HCEC 1CT (cell line): ENCODE measurements around the gene F2RL3.
A peak's percentile ranks its signal among the peaks of the same experiment; 100 is the strongest.
"Not testable (repeated sequence)": the region's sequence is repeated elsewhere in the genome, so short reads cannot be mapped to it uniquely, and the experiment has no call there.

ENCODE experiments used
- DNase-seq: peaks from one replicate; pipeline ENCODE4 v3.0.0-alpha.2; 2017

The F2RL3 gene

GRCh38 chr19:16888629-16889365, at the start of gene F2RL3:
F2RL3 (plus strand) TSS chr19:16888999; CDS start chr19:16889190, 191 bp downstream.
- no peak for DNase-seq

- no peak for DNase-seq
Observed at GRCh38 chr19:16841391-16841926, 47.3 kb upstream of the F2RL3 start.

- DNase-seq = no peak
Observed at GRCh38 chr19:16846901-16847300, 41.9 kb upstream of the F2RL3 start.

GRCh38 chr19:16847430-16847829, 41.4 kb upstream of the F2RL3 start:
- DNase-seq = no peak

- peak; percentile 68 for DNase-seq
Observed at GRCh38 chr19:16849168-16849567, 39.6 kb upstream of the F2RL3 start.

GRCh38 chr19:16850133-16850532, 38.7 kb upstream of the F2RL3 start:
- DNase-seq = peak; percentile 70

- peak; percentile 42 for DNase-seq
Observed at GRCh38 chr19:16851031-16851712, 37.6 kb upstream of the F2RL3 start.

GRCh38 chr19:16853066-16853465, 35.7 kb upstream of the F2RL3 start:
- DNase-seq = no peak

- DNase-seq = no peak
Observed at GRCh38 chr19:16856091-16856490, 32.7 kb upstream of the F2RL3 start.

- no peak for DNase-seq
Observed at GRCh38 chr19:16859626-16860025, 29.2 kb upstream of the F2RL3 start.

GRCh38 chr19:16860118-16860517, 28.7 kb upstream of the F2RL3 start:
- DNase-seq = no peak

GRCh38 chr19:16861011-16861410, 27.8 kb upstream of the F2RL3 start:
- no peak for DNase-seq

- DNase-seq = no peak
Observed at GRCh38 chr19:16861834-16862233, 27.0 kb upstream of the F2RL3 start.

- DNase-seq = no peak
Observed at GRCh38 chr19:16862826-16863415, 25.9 kb upstream of the F2RL3 start.

- DNase-seq = no peak
Observed at GRCh38 chr19:16867211-16867610, 21.6 kb upstream of the F2RL3 start.

GRCh38 chr19:16868423-16869130, 20.2 kb upstream of the F2RL3 start:
- DNase-seq = no peak

- no peak for DNase-seq
Observed at GRCh38 chr19:16869331-16869972, 19.3 kb upstream of the F2RL3 start.

- DNase-seq = no peak
Observed at GRCh38 chr19:16871871-16872270, 16.9 kb upstream of the F2RL3 start.

GRCh38 chr19:16872728-16873127, 16.1 kb upstream of the F2RL3 start:
- no peak for DNase-seq

- no peak for DNase-seq
Observed at GRCh38 chr19:16873594-16873993, 15.2 kb upstream of the F2RL3 start.

- no peak for DNase-seq
Observed at GRCh38 chr19:16874250-16874977, 14.4 kb upstream of the F2RL3 start.

GRCh38 chr19:16874978-16875299, 13.9 kb upstream of the F2RL3 start:
- not testable (repeated sequence) for DNase-seq
